Stimulated activated CD4-positive, alpha-beta T cell treated with anti-CD3 and anti-CD28 coated beads, TNF-alpha, amount 100 ng/mL, for 24 hours (primary cell): ENCODE results near the gene DIP2B.
A peak's percentile ranks its signal among the peaks of the same experiment; 100 is the strongest.

Experiments used
- DNase-seq, 3 experiments: peaks; one replicate each; pipeline ENCODE4 v3.0.0-alpha.2; 2020; ENCODE audit warnings: low read depth in 3 of 3

DIP2B gene

GRCh38 chr12:50574601-50575348, 70.0 kb downstream of the DIP2B start:
- no peak for DNase-seq

GRCh38 chr12:50579757-50580267, 75.0 kb downstream of the DIP2B start:
- no peak for DNase-seq

DNA sequence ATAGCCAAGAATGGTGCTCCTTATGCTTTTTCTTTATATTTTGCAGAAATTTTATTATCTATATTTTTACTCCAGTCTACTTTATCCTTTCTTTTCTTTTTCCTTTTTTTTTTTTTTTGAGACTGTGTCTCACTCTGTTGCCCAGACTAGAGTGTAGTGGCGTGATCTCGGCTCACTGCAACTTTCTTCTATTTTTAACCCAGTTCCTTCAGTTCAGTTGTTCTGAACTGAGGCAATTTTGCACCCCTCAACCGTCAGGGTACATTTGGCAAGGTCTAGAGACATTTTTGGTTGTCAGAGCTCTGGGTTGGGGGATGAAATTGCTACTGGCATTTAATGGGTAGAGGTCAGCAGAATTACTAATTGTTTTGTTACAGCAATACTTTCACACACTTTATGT, 75.7 kb downstream of the DIP2B start:
- DNase-seq = no peak

DNA sequence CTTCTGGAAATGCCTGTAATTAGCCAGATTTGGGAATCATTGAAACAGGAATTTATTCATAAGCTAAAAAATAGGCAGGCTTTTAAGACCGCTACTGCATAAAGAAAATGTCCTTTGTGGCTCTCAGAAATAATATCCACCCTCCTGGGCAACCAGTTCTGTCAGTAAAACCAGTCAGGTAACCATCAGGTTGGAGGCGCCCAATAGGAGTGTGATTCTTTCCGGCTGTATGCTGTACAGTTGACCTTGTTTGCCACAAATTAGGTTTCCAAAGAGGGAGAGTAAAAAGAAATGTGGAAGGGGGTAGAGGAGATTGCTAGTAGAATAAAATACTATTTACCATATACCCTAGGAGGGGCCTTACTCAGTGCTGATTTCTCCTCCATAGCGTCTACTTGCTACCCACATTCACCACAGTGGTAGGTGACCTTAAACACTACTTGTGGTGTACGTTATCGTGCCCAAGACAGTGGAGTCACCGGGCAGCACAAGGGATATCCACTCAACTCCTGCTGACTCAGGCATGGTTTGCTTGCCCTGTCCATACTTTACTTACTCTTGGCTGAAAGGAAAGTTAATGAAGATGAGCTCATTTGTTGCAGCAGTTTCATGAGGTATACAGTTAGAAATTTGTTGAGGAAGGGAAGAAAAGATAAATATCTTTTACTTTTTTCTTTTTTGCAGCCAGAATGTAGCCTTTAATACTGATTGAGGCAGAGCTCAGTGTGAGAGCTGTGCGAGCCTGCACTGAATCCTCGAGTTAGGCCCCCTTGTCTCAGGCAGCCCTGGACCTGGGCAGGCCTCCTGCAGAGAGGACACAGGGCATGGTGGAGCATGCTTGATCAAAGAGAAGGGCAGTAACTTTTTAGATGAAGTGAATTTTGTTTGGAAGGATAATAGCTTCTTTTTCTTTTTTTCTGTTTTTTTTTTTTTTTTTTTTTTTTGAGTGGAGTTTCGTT, 76.7 kb downstream of the DIP2B start:
- DNase-seq = no peak

- no peak for DNase-seq
These were observed 79.3 kb downstream of the DIP2B start for GRCh38 chr12:50584135-50584534.

- DNase-seq = peak in 2 of 3 experiments; percentile 6 to 37
These were observed 85.1 kb downstream of the DIP2B start for GRCh38 chr12:50589650-50590435.

DNA sequence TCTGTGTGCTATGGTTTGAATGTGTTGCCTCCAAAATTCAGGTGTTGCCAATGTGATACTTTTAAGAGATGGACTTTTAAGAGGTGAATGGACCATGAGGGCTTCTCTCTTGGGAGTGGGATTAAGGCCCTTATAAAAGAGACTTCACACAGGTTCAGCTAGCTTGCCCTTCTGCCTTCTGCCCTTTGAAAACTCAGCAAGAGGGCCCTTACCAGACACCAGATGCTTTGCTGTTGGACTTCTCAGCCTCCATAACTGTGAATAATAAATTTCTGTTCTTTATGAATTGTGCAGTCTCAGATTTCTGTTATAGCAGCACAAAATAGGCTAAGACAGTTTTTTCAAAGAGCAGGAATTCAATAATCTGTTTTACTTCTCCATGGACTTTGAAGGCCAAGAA, 86.1 kb downstream of the DIP2B start:
- DNase-seq = no peak

DNA sequence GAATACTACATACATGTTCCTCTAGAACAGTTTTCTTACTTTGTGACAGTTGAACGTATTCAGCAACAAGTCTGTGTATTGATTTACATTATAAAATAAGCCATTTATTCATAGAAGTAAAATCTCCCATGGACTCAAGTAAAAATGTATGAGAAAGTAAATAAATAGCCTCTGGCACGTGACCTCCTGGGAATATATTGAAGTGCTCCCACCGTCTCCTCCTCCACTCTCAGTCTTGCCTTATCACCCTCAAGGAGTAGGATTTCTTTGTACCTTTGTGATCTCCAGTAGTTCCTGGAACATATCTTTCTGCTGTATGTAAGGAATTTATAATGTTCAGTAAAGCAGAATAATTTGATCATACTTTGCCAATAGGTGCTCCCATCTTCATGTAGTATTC, 90.9 kb downstream of the DIP2B start:
- no peak for DNase-seq

- DNase-seq = peak; percentile 35 to 49 (median 47)
These were observed 92.7 kb downstream of the DIP2B start for GRCh38 chr12:50597200-50598195.

DNA sequence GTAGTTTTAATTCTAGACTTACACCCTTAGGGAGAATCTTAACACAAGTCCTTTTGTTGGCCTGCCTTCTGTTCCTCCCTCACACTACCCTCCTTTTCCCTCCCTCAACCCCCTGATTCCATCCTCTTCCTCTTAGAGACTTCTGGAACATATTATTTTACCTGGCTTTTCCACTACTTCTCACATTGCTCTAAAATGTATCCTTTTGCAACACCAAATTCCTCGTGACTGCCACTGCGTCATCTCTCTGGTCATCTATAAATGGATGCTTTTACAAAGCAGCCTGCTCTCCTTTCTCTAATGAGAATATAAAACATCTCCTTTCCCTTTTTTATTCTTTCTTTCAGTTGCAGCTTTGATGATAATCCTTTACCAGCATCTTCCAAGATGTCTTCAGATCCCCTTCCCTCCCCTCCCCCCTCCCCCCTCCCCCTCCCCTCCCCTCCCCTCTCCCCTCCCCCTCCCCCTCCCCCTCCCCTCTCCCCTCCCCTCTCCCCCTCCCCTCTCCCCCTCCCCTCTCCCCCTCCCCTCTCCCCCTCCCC, 93.6 kb downstream of the DIP2B start:
- DNase-seq = no peak

DNA sequence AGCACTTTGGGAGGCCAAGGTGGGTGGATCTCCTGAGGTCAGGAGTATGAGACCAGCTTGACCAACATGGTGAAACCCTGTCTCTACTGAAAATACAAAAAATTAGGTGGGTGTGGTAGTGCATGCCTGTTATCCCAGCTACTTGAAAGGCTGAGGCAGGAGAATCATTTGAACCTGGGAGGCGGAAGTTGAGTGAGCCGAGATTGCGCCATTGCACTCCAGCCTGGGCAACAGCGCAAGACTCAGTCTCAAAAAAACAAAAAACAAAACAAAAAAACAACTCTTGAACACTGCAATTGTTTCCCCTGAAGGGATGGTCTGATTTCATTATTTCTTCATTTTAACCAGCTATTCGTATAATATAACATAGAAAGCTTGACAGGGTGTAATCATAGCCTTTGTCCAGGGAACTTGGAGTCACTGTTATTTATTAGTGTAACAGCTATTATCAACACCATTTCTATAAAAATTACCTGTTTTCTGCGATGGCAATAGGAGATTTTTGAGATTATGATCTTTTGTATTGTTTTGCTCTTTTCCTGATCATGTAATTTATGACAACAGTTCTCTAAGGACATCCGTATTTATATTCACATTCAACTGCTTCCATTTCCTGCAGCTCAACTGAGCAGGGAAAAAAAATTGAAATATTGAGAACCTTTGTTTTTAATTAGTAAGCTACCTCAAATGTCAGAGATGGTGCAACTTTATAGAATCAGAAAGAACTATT, 94.7 kb downstream of the DIP2B start:
- DNase-seq = no peak

GRCh38 chr12:50600364-50600763, 95.6 kb downstream of the DIP2B start:
- DNase-seq = no peak

- DNase-seq = no peak
These were observed 99.2 kb downstream of the DIP2B start for GRCh38 chr12:50603817-50604639.

GRCh38 chr12:50604640-50604920, 99.8 kb downstream of the DIP2B start:
- no peak for DNase-seq

DNA sequence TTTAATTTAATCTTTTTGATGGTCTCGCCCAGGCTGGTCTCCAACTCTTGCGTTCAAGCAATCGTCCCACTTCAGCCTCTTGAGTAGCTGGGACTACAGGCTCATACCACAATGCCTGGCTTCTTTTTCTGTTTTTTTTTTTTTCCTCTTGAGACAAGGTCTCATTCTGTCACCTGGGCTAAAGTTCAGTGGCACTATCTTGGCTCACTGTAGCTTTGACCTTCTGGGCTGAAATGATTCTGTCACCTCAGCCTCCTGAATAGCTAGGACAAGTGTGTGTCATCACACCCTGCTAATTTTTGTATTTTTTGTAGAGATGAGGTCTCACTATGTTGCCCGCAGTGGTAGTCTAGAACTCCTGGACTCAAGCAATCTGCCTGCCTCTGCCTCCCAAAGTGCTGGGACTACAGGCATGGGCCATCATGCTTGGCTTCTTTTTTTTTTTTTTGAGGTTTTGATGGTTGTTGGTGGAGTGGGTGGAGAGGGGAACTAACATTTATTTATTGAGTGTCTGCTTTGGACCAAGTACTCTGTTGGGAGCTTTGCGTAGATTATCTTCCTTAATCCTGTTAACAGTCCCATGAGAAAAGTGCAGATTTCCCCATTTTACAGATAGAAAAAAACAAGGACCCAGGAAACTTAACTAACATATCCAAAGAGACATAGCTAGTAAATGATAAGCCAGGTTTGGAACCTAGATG, 102.0 kb downstream of the DIP2B start:
- DNase-seq = no peak

DNA sequence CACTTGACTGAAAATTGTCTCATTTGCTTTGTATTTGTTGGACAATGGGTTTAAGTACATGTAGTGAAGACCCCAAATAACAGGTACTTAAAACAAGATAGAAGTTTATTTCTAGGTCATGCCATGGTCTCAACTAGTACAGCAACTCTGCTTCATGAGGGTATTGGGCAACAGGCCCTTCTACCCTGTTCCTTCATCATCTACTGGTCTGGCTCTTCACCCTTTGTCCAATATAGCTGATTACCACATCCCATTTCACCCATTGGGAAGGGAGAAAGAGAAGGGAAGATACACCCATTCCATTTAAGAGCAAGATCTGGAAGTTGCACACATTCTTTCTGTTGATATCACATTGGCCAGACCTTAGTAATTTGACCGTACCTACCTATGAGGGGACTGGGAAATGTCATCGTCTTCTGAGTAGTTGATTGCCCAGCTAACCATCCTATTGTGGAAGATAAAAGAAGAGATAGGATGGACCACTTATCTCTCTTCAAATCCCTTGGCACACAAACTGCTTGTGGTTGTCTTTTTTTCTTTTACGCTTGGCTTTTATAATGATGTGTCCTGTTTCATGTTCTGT, 104.6 kb downstream of the DIP2B start:
- no peak for DNase-seq

GRCh38 chr12:50610171-50610570, 105.4 kb downstream of the DIP2B start:
- DNase-seq = no peak
